Activated CD4-positive, CD25-positive, alpha-beta regulatory T cell treated with anti-CD3 and anti-CD28 coated beads, Interleukin-2, amount 50 U/mL, for 24 hours (primary cell): ENCODE data around the gene CRTAC1.

ENCODE experiments used
- ATAC-seq, 2 donors: fragments of 150-1000 bp; cut with Tn5 transposase; one replicate each; pipeline ENCODE4 v1.10.0; 2021; ENCODE audit warnings: mild to moderate bottlenecking in 1 of 2, moderate library complexity in 1 of 2

Gene CRTAC1, protein sequence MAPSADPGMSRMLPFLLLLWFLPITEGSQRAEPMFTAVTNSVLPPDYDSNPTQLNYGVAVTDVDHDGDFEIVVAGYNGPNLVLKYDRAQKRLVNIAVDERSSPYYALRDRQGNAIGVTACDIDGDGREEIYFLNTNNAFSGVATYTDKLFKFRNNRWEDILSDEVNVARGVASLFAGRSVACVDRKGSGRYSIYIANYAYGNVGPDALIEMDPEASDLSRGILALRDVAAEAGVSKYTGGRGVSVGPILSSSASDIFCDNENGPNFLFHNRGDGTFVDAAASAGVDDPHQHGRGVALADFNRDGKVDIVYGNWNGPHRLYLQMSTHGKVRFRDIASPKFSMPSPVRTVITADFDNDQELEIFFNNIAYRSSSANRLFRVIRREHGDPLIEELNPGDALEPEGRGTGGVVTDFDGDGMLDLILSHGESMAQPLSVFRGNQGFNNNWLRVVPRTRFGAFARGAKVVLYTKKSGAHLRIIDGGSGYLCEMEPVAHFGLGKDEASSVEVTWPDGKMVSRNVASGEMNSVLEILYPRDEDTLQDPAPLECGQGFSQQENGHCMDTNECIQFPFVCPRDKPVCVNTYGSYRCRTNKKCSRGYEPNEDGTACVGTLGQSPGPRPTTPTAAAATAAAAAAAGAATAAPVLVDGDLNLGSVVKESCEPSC

GRCh38 chr10:98030093-98030821 is at the start of gene CRTAC1:
CRTAC1 (minus strand) TSS chr10:98030621; CDS start chr10:98030472, 149 bp downstream.
- ATAC-seq, result no peak

DNA sequence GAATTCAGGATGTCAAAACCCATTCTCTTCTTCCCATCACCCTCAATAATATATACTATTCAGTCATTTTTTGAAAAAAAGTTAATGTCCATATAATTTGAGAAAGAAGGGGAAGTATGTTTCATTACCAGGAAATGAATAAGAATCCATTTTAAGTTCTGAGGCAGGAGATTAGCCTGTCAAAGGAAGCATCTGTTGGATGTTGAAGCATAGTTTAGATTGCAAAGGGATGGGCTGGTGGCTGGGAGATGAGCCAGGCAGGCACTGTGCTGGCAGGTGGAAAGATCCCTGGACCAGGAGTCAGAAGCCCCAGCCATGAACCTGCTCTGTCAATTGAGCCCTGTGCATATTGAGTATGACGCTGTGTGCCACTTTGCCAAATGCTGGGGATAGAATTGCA is 48.4 kb upstream of the CRTAC1 start:
- ATAC-seq, result no peak

- ATAC-seq, result no peak
Measured at GRCh38 chr10:98077223-98077622, 46.8 kb upstream of the CRTAC1 start.

- ATAC-seq, result no peak
Measured at GRCh38 chr10:98076086-98076485, 45.7 kb upstream of the CRTAC1 start.

DNA sequence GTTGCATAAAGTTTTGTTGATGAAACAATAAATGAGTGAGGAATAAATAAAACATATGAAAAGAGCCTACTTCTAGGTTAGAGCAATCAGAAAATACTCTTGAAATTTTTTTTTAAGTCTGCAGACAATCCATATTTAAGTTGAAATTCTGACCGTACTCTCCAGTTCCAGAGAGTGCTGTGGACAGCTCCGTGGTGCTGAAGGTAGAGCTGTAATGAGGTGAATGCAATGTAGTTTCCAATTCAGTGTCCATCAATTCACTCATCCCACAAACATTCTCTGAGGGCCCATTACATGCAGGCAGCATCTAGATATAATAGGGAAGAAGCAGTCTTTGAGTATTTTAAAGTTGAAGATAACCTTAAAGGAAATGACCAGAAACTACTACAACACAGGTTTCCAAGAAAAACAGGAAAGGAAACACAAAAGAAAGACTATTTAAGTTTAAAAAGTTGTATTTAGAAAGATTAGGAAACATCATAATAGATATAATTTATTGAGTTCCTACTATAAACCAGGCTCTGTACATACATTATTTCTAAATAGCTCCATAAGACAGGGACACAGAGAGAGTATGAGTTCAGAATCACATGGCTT is 44.0 kb upstream of the CRTAC1 start:
- no peak for ATAC-seq

DNA sequence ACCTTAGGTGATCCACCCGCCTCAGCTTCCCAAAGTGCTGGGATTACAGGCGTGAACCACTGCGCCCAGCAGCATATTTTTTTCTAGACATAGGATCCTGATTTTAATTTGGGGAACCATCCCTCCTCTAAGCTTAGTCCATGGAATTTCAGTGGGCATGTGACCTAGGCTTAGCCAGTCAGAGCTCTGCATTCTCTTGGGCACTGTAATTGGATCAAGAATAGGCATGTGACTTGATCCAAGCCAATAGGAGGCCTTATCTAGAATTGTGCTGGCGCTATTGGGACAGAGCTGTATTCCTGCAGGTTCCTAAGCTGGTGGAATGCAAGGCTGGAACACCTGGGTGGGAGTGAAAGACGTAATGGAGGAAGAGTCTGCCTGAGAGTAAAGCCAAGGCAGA is 36.7 kb upstream of the CRTAC1 start:
- ATAC-seq, result no peak

GRCh38 chr10:98063740-98064027 is 33.3 kb upstream of the CRTAC1 start:
- no peak for ATAC-seq

DNA sequence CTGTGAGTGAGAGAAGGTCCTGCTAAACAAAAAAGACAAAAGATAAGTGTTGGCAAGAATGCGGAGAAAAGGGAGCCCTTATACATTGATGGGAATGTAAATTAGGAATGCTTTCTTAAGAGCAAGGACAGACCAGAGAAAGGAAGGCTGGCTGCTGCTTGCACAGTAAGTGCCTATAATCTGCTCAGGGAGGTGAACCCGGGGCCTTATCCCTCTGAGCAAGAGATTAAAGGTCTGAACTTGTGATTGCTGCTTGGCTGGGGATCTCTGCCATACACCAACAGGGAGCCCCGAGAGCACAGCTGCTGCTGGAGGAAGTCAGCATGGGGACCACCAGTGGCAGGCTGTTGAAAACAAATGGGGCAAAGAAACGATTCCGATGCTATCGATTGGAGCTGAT is 32.0 kb upstream of the CRTAC1 start:
- no peak for ATAC-seq

DNA sequence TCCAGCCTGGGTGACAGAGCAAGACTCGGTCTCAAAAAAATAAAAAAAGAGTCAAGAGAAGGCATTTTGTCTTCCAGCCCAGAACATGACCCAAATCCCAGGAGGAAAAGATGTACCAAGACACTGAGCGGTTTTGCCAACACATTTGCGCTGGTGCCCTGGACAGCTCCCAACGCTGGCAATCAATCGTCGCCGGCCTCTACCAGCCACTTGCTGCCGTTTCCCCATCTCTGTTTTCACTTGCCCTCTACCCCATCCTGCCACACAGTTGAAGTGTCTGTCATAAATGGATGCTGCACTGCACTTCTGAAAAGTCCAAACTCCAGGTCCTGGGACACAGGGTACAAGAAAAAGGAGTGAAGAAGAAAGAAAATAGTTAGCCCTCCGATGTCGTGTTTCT is 29.7 kb upstream of the CRTAC1 start:
- ATAC-seq, result no peak

DNA sequence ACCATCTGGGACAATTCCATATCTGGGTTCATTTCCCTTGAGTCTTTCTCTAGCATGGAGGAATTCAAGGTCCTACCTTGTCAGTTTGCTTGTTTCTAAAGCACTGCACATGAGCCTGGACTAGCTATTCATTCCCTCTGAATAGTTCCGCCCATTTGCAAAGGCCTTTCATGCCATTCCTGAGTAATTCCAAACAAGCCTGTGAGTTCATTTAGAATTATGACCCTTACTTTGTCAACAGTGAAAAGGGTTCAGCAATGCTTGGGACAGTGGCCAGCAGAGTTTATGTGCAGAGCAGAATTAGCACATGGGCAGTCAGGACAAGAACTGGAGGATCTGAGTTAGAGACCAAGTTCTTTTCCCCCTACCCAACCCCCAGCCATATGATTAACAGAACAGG is 27.9 kb upstream of the CRTAC1 start:
- no peak for ATAC-seq

DNA sequence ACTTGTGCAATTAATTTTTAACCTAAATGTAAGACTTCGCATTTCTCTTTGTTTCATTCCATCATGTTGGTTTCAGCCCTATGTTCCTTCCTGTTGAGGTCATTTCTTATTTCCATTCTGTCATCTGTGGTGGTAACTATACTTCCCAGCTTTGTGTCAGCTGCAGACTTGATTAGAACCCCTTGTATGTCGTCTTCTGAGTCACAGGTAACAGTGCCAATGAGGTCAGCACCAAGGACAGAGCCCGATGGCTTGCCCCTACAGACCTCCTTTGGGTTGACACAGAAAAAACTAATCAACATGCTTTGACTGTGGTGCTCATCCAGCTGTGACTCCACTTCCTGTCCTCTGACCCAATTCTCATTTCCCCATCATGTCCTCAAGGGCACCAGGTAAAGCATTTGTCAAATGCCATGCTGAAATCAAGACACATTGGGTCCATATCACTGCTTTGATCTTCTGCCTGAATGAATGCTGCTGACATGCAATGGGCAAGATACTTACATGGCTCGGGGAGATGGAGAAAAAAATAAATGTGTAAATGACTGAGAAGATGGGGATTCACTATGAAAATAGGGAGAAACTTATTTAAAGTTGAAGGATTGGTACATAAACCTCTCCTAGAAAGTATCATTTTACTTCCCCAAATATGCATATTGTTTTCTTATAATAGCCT is 25.6 kb upstream of the CRTAC1 start:
- ATAC-seq, result no peak

- ATAC-seq, result no peak
Measured at GRCh38 chr10:98047009-98047741, 16.8 kb upstream of the CRTAC1 start.

GRCh38 chr10:98045785-98046389 is 15.5 kb upstream of the CRTAC1 start:
- ATAC-seq, result peak; percentile 43 to 68

DNA sequence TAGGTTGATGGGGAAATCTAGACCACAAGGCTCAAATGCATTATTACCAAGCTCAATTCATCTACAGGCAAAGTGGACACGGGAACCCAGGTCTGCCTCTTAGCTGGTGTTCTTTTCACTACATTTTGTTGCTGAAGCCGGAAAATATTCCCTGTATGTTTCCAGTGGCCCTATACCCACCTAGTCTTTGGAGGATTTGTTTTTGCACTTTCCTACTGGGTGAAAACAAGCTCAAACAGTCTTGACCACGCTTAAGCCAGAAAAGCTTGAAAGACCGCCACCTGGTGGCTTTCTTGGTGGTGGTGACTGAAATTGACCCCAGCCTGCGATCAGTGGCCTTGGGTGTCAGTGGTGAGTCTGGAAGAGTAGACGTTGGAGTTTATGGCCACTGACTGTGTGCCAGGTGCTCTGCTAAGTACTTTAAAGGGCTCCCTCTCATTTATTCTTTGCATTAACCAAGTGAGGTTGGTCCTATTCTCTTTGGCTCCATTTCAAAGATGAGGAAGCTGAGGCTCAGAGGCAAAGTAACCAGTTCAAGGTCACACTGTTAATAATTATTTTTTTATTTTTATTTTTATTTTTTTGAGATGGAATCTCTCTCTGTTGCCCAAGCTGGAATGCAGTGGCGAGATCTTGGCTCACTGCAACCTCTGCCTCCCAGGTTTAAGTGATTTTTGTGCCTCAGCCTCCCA is 11.1 kb upstream of the CRTAC1 start:
- no peak for ATAC-seq

DNA sequence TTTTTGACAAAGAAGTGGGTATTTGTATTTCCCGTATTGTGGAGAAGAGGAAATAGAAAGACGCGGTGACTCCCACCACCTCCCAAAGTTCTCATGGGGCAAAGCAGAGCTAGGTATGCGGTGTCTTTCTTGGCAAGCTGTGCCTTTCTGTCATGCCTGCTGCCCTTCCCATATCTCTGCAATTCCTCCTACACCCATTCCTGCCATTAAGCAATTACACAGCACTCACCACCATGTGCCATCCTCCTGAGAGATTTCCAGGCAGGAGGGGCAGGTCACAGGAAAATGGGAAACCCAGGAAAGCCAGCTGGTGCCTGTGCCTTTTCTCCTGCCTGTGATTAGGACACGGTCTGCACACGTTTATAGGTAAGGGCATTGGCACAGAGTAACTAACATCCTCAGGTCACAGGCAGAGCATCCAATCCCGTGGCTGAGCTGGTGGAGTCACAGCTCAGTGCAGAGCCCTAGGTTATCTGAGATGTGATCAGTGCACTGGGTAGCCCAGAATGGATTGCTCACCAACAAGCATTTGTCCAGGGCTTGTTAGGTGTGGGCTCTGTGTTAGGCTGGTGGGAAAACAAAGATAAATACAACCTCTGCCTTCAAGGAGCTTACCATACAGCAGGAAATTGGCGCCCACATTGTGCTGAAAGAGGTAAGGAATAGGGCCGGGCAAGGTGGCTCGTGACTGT is 9.4 kb upstream of the CRTAC1 start:
- no peak for ATAC-seq

DNA sequence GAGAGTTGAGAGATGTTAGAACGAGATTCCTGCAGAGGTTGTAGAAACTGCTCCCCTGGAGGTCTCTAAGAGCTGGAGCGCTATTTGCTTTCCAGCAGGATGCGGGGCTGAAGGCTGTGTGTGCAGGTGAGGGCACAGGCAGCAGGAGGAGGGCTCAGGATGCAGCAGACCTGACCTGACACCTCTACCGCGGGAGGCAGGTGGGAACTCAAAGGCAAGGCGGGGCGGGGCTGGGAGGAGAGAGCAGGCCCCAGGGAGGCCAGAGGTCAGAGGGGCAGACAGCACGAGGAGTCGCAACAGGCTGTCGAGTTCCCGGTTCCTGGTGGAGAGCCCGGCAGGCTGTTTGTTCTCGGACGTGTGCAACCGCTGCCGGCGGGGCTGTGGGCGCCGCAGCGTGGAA is 7.9 kb upstream of the CRTAC1 start:
- no peak for ATAC-seq

- ATAC-seq, result no peak
Measured at GRCh38 chr10:98035599-98035998, 5.2 kb upstream of the CRTAC1 start.

DNA sequence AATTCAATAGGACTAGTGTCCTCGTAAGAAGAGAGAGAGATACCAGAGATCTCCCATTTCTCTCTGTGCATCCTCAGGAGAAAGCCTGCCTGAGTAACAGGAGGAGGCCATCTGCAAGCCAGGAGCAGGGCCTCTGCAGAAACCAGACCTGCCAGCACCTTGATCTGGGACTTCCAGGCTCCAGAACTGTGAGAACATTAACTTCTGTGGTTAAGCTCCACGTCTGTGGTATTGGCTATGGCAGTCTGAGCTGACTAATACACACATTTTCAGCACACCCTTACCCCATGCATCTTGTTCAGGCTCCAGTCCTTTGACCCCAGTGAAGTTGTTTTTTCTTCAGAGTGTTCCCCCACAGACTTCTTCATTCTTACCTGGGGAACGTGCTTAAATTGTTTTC is 3.1 kb upstream of the CRTAC1 start:
- no peak for ATAC-seq

- no peak for ATAC-seq
Measured at GRCh38 chr10:98031440-98031839, 1.0 kb upstream of the CRTAC1 start.

GRCh38 chr10:98030991-98031431 is 590 bp upstream of the CRTAC1 start:
- no peak for ATAC-seq
